A549 (cell line): ENCODE data around the gene ADGRF5.

Experiments
- CEBPB ChIP-seq, 2 experiments: fragments of >200 bp in 1 of 2; sonication (Bioruptor Twin) in 1 of 2; formaldehyde crosslinking in 1 of 2; IDR thresholded peaks; 2 replicates each; pipeline ENCODE4 v1.6.1; 2012 to 2016
- POLR2A ChIP-seq: IDR thresholded peaks from 2 replicates; pipeline ENCODE4 v1.6.1; 2012; ENCODE audit warnings: mild to moderate bottlenecking, low read length
- POLR2AphosphoS2 ChIP-seq: conservative IDR thresholded peaks from 2 replicates; pipeline ENCODE4 v1.6.1; 2012; ENCODE audit warnings: low read length, improper control_type of control experiment, inconsistent platforms
- RCOR1 ChIP-seq: fragments of 150-350 bp; IDR thresholded peaks from 2 replicates; pipeline ENCODE4 v1.6.1; 2014; ENCODE audit warnings: antibody characterized with exemption, low read length, low read depth
- RFX5 ChIP-seq: fragments of 450-650 bp; IDR thresholded peaks from 2 replicates; pipeline ENCODE4 v1.7.1; 2014; ENCODE audit warnings: antibody characterized with exemption, mild to moderate bottlenecking, moderate library complexity
- TF ChIP-seq, protein P1 (sequence below): fragments of >200 bp; sonication (Bioruptor Twin); formaldehyde crosslinking; IDR thresholded peaks from 3 replicates; pipeline ENCODE4 v1.5.1; 2016
- TF ChIP-seq, protein P2 (sequence below): IDR thresholded peaks from 2 replicates; pipeline ENCODE4 v1.6.1; 2012
- TF ChIP-seq, protein P3 (sequence below): fragments of 450-650 bp; IDR thresholded peaks from 2 replicates; pipeline ENCODE4 v1.6.1; 2014; ENCODE audit warnings: antibody characterized with exemption

DNA sequence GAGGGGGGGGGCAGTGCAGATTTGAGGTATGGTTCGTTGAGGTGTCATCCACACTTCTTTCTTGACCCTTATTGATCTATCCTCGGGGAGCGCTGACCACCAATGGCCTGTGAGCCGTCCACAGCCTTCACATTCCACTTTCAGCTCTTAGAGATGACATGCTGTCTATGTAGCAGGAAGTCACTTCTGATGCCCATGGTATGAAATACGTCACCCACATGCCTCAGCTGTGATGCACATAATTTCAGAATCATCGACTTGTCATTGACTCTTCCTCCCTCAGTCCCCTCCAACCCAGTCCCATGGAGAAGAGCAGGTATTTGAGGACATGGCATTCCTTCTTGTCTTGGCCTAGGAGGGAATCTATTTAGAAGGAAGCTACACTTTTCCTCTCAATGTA lies 4.7 kb upstream of the ADGRF5 start:
- no peak for TF ChIP-seq RFX5
- TF ChIP-seq POLR2AphosphoS2: no peak
- TF ChIP-seq, protein P1, sequence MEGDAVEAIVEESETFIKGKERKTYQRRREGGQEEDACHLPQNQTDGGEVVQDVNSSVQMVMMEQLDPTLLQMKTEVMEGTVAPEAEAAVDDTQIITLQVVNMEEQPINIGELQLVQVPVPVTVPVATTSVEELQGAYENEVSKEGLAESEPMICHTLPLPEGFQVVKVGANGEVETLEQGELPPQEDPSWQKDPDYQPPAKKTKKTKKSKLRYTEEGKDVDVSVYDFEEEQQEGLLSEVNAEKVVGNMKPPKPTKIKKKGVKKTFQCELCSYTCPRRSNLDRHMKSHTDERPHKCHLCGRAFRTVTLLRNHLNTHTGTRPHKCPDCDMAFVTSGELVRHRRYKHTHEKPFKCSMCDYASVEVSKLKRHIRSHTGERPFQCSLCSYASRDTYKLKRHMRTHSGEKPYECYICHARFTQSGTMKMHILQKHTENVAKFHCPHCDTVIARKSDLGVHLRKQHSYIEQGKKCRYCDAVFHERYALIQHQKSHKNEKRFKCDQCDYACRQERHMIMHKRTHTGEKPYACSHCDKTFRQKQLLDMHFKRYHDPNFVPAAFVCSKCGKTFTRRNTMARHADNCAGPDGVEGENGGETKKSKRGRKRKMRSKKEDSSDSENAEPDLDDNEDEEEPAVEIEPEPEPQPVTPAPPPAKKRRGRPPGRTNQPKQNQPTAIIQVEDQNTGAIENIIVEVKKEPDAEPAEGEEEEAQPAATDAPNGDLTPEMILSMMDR: no peak
- no peak for TF ChIP-seq POLR2A
- TF ChIP-seq, protein P2, sequence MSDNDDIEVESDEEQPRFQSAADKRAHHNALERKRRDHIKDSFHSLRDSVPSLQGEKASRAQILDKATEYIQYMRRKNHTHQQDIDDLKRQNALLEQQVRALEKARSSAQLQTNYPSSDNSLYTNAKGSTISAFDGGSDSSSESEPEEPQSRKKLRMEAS: no peak
- no peak for TF ChIP-seq CEBPB (IDR thresholded peaks at IDR 0.05)
- TF ChIP-seq, protein P3, sequence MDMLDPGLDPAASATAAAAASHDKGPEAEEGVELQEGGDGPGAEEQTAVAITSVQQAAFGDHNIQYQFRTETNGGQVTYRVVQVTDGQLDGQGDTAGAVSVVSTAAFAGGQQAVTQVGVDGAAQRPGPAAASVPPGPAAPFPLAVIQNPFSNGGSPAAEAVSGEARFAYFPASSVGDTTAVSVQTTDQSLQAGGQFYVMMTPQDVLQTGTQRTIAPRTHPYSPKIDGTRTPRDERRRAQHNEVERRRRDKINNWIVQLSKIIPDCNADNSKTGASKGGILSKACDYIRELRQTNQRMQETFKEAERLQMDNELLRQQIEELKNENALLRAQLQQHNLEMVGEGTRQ: no peak
- TF ChIP-seq RCOR1: no peak
